Measurements from ENCODE around the gene NR2E3. TPM values are rescaled to one million over a fixed set of nuclear protein-coding genes. Genes with fewer than 3 reads are reported as not detected.
"Not testable (repeated sequence)": the region's sequence is repeated elsewhere in the genome, so short reads cannot be mapped to it uniquely, and the experiment has no call there.

The NR2E3 gene
- total and polyA plus RNA-seq, 2 of the 4 experiments (the other 2 are of a cell fraction) = under 0.01 to 0.29 TPM

DNA sequence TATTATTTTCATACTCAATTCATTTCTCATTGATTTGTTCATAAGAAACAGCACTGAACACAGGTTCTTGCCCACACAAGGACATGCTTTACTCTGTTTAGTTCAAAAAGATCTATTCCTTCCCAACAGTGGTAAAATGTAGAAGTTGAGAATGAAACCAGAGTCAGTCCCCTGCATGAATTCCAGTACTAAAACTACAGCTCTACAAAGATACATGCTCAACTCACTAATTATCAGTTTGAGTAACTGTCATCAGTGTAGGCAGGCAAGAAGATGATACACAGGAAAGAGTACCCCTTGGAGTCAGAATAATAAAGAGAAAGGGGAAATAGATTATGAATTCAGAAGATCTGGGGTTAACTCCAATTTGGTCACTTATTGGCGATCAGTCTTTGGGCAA is 43.2 kb downstream of the NR2E3 start:
- Histone ChIP-seq H2AK5ac (ENCODE audit: low read depth, low read length) (no peak overlapping the region), H4K20me1 (ENCODE audit: insufficient read depth, low read length) (no peaks in the 10 kb centered on the region), H2BK120ac (ENCODE audit: low read depth, low read length) (no peak overlapping the region), H2BK20ac (ENCODE audit: low read depth, low read length) (no peak overlapping the region), H3K9ac (ENCODE audit: low read depth, low read length) (no peak overlapping the region), H3K9me3 (ENCODE audit: control insufficient read depth, insufficient read depth, low read length) (no peaks in the 10 kb centered on the region), H3K23ac (ENCODE audit: low read depth, low read length) (no peak overlapping the region), H3K4me3 (ENCODE audit: insufficient read depth, low read depth, low read length) (no peak overlapping the region), H3K79me1 (ENCODE audit: low read depth in 1 of 2, low read length in 2 of 2) (no peaks in the 10 kb centered on the region), H3K14ac (replicated peaks; ENCODE audit: low read depth, low read length) (no peak overlapping the region), H4K8ac (ENCODE audit: low read depth in 2 of 2, low read length in 2 of 2) (no peak overlapping the region), H2BK15ac (ENCODE audit: low read depth, low read length) (no peak overlapping the region), H3K27ac (ENCODE audit: insufficient read depth, low read length) (no peak overlapping the region), H2BK5ac (ENCODE audit: low read depth, low read length, poor library complexity, severe bottlenecking) (no peak overlapping the region), H3K9me1 (ENCODE audit: insufficient read depth, low read length) (no peaks in the 10 kb centered on the region; the same call in 1 of the 2 replicates), H3K4ac (ENCODE audit: low read depth, low read length) (no peak overlapping the region), H3K4me1 (ENCODE audit: control insufficient read depth, insufficient read depth, low read length) (no peaks in the 10 kb centered on the region), H3K18ac (ENCODE audit: low read depth, low read length) (no peak overlapping the region), H3K4me2 (ENCODE audit: low read depth, low read length) (no peak overlapping the region), H3K27me3 (ENCODE audit: control insufficient read depth, insufficient read depth, low read length) (no peaks in the 10 kb centered on the region), H3K36me3 (ENCODE audit: control insufficient read depth, insufficient read depth, low read length) (peaks cover 10% of the 10 kb centered on the region), H4K5ac (ENCODE audit: low read depth, low read length) (no peak overlapping the region), H2AK9ac (replicated peaks; ENCODE audit: low read depth, low read length, poor library complexity) (no peak overlapping the region), H3K56ac (ENCODE audit: extremely low read depth, insufficient read depth, low read length) (no peak overlapping the region), H2AFZ (replicated peaks; ENCODE audit: low read length, poor library complexity) (no peak overlapping the region), H4K91ac (ENCODE audit: insufficient read depth, low read depth, low read length) (no peak overlapping the region)
- TF ChIP-seq POLR2A (IDR thresholded peaks at IDR 0.05; ENCODE audit: low read depth, low read length) (no peak), USF2 (IDR thresholded peaks at IDR 0.05; ENCODE audit: low read depth, low read length) (no peak), NFE2L2 (IDR thresholded peaks at IDR 0.05; ENCODE audit: low read depth, low read length) (no peak), CTCF (conservative IDR thresholded peaks at IDR 0.05; ENCODE audit: low read depth, low read length) (no peak)
- WGBS, 2 experiments (ENCODE audit: extremely low coverage in 2 of 2, insufficient read length in 1 of 2) = no CpG with 5 or more reads among the region's 1 CpG
- dilution Hi-C loops (cut with HindIII; ENCODE audit: low sequenced_read_pairs, unreplicated experiment) = no loop called here
- in situ Hi-C loops (cut with MboI; ENCODE audit: low sequenced_read_pairs) = no loop called here
- ChIA-PET POLR2A (ENCODE audit: unreplicated experiment) (no interaction called here), CTCF (interaction anchor here (0.5 kb wide), 1 partner anchor 67 kb away, joined by 3 read pairs; no protein-coding TSS in a partner anchor)
- DNase-seq (no peak), ATAC-seq (ENCODE audit: low read depth) (no peak)
- intact Hi-C loops (cut with micrococcal nuclease) = no loop called here
- BruUV-seq (replicated peaks) = no TSS peak

GRCh38 chr15:71858232-71858631 is 47.9 kb downstream of the NR2E3 start:
- WGBS, 2 experiments (ENCODE audit: extremely low coverage in 2 of 2, insufficient read length in 1 of 2) = no CpG with 5 or more reads among the region's 4 CpGs

More at GRCh38 chr15:71858232-71858631, 47.9 kb downstream of the NR2E3 start:
- H3K9ac ChIP-seq (ENCODE audit: low read depth, low read length); in situ Hi-C loops (cut with MboI; ENCODE audit: low sequenced_read_pairs); H3K27ac ChIP-seq (ENCODE audit: insufficient read depth, low read length); H3K4ac ChIP-seq (ENCODE audit: low read depth, low read length); DNase-seq; H4K5ac ChIP-seq (ENCODE audit: low read depth, low read length); H3K36me3 ChIP-seq (ENCODE audit: control insufficient read depth, insufficient read depth, low read length); H2BK5ac ChIP-seq (ENCODE audit: low read depth, low read length, poor library complexity, severe bottlenecking); intact Hi-C loops (cut with micrococcal nuclease); H3K9me3 ChIP-seq (ENCODE audit: control insufficient read depth, insufficient read depth, low read length); H2BK15ac ChIP-seq (ENCODE audit: low read depth, low read length); H2BK20ac ChIP-seq (ENCODE audit: low read depth, low read length); H2AK9ac ChIP-seq (replicated peaks; ENCODE audit: low read depth, low read length, poor library complexity); H3K23ac ChIP-seq (ENCODE audit: low read depth, low read length); H2AFZ ChIP-seq (replicated peaks; ENCODE audit: low read length, poor library complexity); H3K9me1 ChIP-seq (ENCODE audit: insufficient read depth, low read length); POLR2A ChIA-PET (ENCODE audit: unreplicated experiment); BruUV-seq (replicated peaks); H3K79me1 ChIP-seq (ENCODE audit: low read depth in 1 of 2, low read length in 2 of 2); H2AK5ac ChIP-seq (ENCODE audit: low read depth, low read length); H3K27me3 ChIP-seq (ENCODE audit: control insufficient read depth, insufficient read depth, low read length); H3K4me2 ChIP-seq (ENCODE audit: low read depth, low read length); H4K20me1 ChIP-seq (ENCODE audit: insufficient read depth, low read length); H3K4me1 ChIP-seq (ENCODE audit: control insufficient read depth, insufficient read depth, low read length); H4K91ac ChIP-seq (ENCODE audit: insufficient read depth, low read depth, low read length); H2BK120ac ChIP-seq (ENCODE audit: low read depth, low read length); H3K56ac ChIP-seq (ENCODE audit: extremely low read depth, insufficient read depth, low read length); H3K18ac ChIP-seq (ENCODE audit: low read depth, low read length); H3K14ac ChIP-seq (replicated peaks; ENCODE audit: low read depth, low read length); H3K4me3 ChIP-seq (ENCODE audit: insufficient read depth, low read depth, low read length); dilution Hi-C loops (cut with HindIII; ENCODE audit: low sequenced_read_pairs, unreplicated experiment); H4K8ac ChIP-seq (ENCODE audit: low read depth in 2 of 2, low read length in 2 of 2); ATAC-seq (ENCODE audit: low read depth): not testable (repeated sequence)
- CTCF ChIA-PET = interaction anchor here (1.0 kb wide), 1 partner anchor 15 kb away, joined by 3 read pairs; no protein-coding TSS in a partner anchor
